ENCODE data around the gene FBXO17.
A peak's percentile ranks its signal among the peaks of the same experiment; 100 is the strongest.
"Not testable (repeated sequence)": the region's sequence is repeated elsewhere in the genome, so short reads cannot be mapped to it uniquely, and the experiment has no call there.

FBXO17 gene

GRCh38 chr19:38975214-38975860, at the start of gene FBXO17:
TSS of gene FBXO17 (minus strand) at chr19:38975742. CDS start at chr19:38950319, 25,423 bp downstream.
- DNase-seq: peak; percentile 11

- DNase-seq: no peak
These were observed 49.5 kb upstream of the FBXO17 start for GRCh38 chr19:39024875-39025641.

GRCh38 chr19:39021063-39021462, 45.5 kb upstream of the FBXO17 start:
- DNase-seq: no peak

- no peak for DNase-seq
These were observed 42.1 kb upstream of the FBXO17 start for GRCh38 chr19:39017646-39018045.

GRCh38 chr19:39017026-39017425, 41.5 kb upstream of the FBXO17 start:
- no peak for DNase-seq

- no peak for DNase-seq
These were observed 38.5 kb upstream of the FBXO17 start for GRCh38 chr19:39014037-39014436.

- no peak for DNase-seq
These were observed 33.5 kb upstream of the FBXO17 start for GRCh38 chr19:39009001-39009400.

- no peak for DNase-seq
These were observed 32.6 kb upstream of the FBXO17 start for GRCh38 chr19:39008137-39008536.

GRCh38 chr19:39007096-39007495, 31.6 kb upstream of the FBXO17 start:
- DNase-seq: no peak

GRCh38 chr19:39004403-39004802, 28.9 kb upstream of the FBXO17 start:
- no peak for DNase-seq

GRCh38 chr19:39003796-39004195, 28.3 kb upstream of the FBXO17 start:
- DNase-seq: no peak

GRCh38 chr19:39003188-39003587, 27.6 kb upstream of the FBXO17 start:
- no peak for DNase-seq

- DNase-seq: peak; percentile 88
These were observed 25.5 kb upstream of the FBXO17 start for GRCh38 chr19:39001041-39001440.

GRCh38 chr19:38997576-38997975, 22.0 kb upstream of the FBXO17 start:
- not testable (repeated sequence) for DNase-seq

GRCh38 chr19:38993271-38993670, 17.7 kb upstream of the FBXO17 start:
- DNase-seq: no peak

- no peak for DNase-seq
These were observed 15.6 kb upstream of the FBXO17 start for GRCh38 chr19:38990949-38991697.

- DNase-seq: not testable (repeated sequence)
These were observed 14.1 kb upstream of the FBXO17 start for GRCh38 chr19:38989614-38990013.

GRCh38 chr19:38989066-38989605, 13.6 kb upstream of the FBXO17 start:
- peak; percentile 87 for DNase-seq

GRCh38 chr19:38988627-38989026, 13.1 kb upstream of the FBXO17 start:
- not testable (repeated sequence) for DNase-seq

- not testable (repeated sequence) for DNase-seq
These were observed 12.2 kb upstream of the FBXO17 start for GRCh38 chr19:38987745-38988144.

- no peak for DNase-seq
These were observed 9.7 kb upstream of the FBXO17 start for GRCh38 chr19:38985262-38985661.

GRCh38 chr19:38980583-38981374, 5.2 kb upstream of the FBXO17 start:
- DNase-seq: no peak

- no peak for DNase-seq
These were observed 4.3 kb upstream of the FBXO17 start for GRCh38 chr19:38979812-38980211.

Data from NCI-H2171 (cell line).